Measurements from ENCODE around the gene LRRC32.

DNA sequence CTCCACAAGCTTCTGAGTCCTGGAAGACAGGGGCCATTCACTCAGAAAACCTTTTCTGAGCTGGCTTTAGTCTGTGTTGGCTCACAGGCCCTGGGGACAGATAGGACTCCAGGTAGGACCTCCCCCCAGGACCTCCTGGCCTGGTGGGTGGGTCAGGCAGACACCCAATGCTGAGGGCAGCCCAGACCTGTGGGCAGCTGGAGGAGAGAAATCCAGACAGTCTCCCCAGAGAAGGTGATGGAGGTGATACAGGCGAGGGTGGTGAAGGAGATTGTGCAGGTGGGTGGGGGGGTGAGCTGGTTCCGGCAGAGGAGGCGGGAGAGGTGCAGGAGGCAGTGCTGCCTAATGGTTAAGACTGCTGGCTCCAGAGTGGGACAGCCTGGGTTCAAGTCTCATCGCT, 15.6 kb downstream of the LRRC32 start:
- TF ChIP-seq, protein P1, sequence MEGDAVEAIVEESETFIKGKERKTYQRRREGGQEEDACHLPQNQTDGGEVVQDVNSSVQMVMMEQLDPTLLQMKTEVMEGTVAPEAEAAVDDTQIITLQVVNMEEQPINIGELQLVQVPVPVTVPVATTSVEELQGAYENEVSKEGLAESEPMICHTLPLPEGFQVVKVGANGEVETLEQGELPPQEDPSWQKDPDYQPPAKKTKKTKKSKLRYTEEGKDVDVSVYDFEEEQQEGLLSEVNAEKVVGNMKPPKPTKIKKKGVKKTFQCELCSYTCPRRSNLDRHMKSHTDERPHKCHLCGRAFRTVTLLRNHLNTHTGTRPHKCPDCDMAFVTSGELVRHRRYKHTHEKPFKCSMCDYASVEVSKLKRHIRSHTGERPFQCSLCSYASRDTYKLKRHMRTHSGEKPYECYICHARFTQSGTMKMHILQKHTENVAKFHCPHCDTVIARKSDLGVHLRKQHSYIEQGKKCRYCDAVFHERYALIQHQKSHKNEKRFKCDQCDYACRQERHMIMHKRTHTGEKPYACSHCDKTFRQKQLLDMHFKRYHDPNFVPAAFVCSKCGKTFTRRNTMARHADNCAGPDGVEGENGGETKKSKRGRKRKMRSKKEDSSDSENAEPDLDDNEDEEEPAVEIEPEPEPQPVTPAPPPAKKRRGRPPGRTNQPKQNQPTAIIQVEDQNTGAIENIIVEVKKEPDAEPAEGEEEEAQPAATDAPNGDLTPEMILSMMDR (conservative IDR thresholded peaks at IDR 0.05; ENCODE audit: low read depth, low read length), result no peak
- TF ChIP-seq EZH2 (IDR thresholded peaks at IDR 0.05; ENCODE audit: low read length, unreplicated experiment), result no peak
- no peak for TF ChIP-seq EZH2phosphoT487 (IDR thresholded peaks at IDR 0.05; ENCODE audit: borderline replicate concordance, low read length)

All from PC-3 (cell line).